H1 (cell line): Measurements from ENCODE around the gene KCNMB4.

Experiments
- BRCA1 ChIP-seq: IDR thresholded peaks from 2 replicates; pipeline ENCODE4 v1.6.1; 2012; ENCODE audit warnings: low read depth, low read length, improper control_type of control experiment
- CTCF ChIP-seq, 3 experiments: IDR thresholded peaks; 1 replicate in 2 of 3; 2 replicates in 1 of 3; pipeline versions ENCODE4 v1.5.1 to v1.6.1; 2011; ENCODE audit warnings: low read length in 3 of 3, mild to moderate bottlenecking in 3 of 3, inconsistent platforms in 2 of 3, low read depth in 1 of 3, moderate library complexity in 1 of 3; ENCODE audit not compliant: insufficient read depth in 1 of 3; ENCODE audit errors: control extremely low read depth in 1 of 3
- FOSL1 ChIP-seq: IDR thresholded peaks from 2 replicates; pipeline ENCODE4 v1.6.1; 2011; ENCODE audit warnings: mild to moderate bottlenecking, low read depth, low read length, moderate library complexity; ENCODE audit not compliant: insufficient read depth
- KDM1A ChIP-seq: fragments of 200-600, 300-600 bp; sonication (generic); IDR thresholded peaks from 2 replicates; pipeline ENCODE4 v1.7.1; 2016; ENCODE audit warnings: mild to moderate bottlenecking, low read length, borderline replicate concordance
- PHF8 ChIP-seq: fragments of 200-600 bp; sonication (generic); conservative IDR thresholded peaks from 2 replicates; pipeline ENCODE4 v1.7.1; 2012; ENCODE audit warnings: low read depth, mild to moderate bottlenecking, inconsistent platforms, low read length, moderate library complexity
- POLR2A ChIP-seq, 2 experiments: IDR thresholded peaks; 1 replicate in 1 of 2; 2 replicates in 1 of 2; pipeline ENCODE4 v1.6.1; 2011; ENCODE audit warnings: low read depth in 2 of 2, low read length in 2 of 2, mild to moderate bottlenecking in 2 of 2; ENCODE audit errors: control extremely low read depth in 1 of 2
- RNF2 ChIP-seq: fragments of 200-900, 300-1000 bp; sonication (generic); IDR thresholded peaks from 2 replicates; pipeline ENCODE4 v1.7.1; 2016; ENCODE audit warnings: borderline replicate concordance, low read depth, mild to moderate bottlenecking, antibody characterized with exemption, low read length; ENCODE audit not compliant: poor library complexity, severe bottlenecking; ENCODE audit errors: missing control alignments

- TF ChIP-seq CTCF (IDR thresholded peaks at IDR 0.05; ENCODE audit: control extremely low read depth in 1 of 3, insufficient read depth in 1 of 3, low read depth in 1 of 3, low read length in 3 of 3) (no peak), POLR2A (IDR thresholded peaks at IDR 0.05; ENCODE audit: control extremely low read depth in 1 of 2, low read depth in 2 of 2, low read length in 2 of 2) (no peak), RNF2 (no peak), PHF8 (no peak), FOSL1 (no peak), BRCA1 (no peak), KDM1A (no peak)
Observed at GRCh38 chr12:70334742-70335141, 31.3 kb upstream of the KCNMB4 start.
